H9 (cell line): ENCODE results near the gene WDR27. TPM values are rescaled to one million over a fixed set of nuclear protein-coding genes. Genes with fewer than 3 reads are reported as not detected.

Experiments used
- DNase-seq: peaks from one replicate; pipeline ENCODE4 v3.0.0-alpha.2; 2017
- H2AFZ ChIP-seq: one replicate; pipeline ENCODE4 v1.6.1; 2013; ENCODE audit warnings: mild to moderate bottlenecking, low read length, control low read depth, moderate library complexity
- H2AK5ac ChIP-seq: 2 replicates; pipeline ENCODE4 v1.6.1; 2013; ENCODE audit warnings: low read length, control low read depth, mixed read lengths; ENCODE audit not compliant: insufficient read length
- H2BK120ac ChIP-seq: one replicate; pipeline ENCODE4 v1.6.1; 2013; ENCODE audit warnings: low read depth, mild to moderate bottlenecking, low read length, control low read depth, inconsistent platforms; ENCODE audit not compliant: poor library complexity, severe bottlenecking
- H2BK12ac ChIP-seq: 2 replicates; pipeline ENCODE4 v1.6.1; 2013; ENCODE audit warnings: low read length, control low read depth, mixed read lengths, low read depth; ENCODE audit not compliant: insufficient read length
- H2BK15ac ChIP-seq: 2 replicates; pipeline ENCODE4 v1.6.1; 2013; ENCODE audit warnings: low read depth, low read length, control low read depth
- H2BK20ac ChIP-seq: one replicate; pipeline ENCODE4 v1.6.1; 2013; ENCODE audit warnings: low read depth, mild to moderate bottlenecking, low read length, control low read depth, inconsistent platforms; ENCODE audit not compliant: poor library complexity, severe bottlenecking
- H2BK5ac ChIP-seq: 2 replicates; pipeline ENCODE4 v1.6.1; 2013; ENCODE audit warnings: low read length, control low read depth, mixed read lengths; ENCODE audit not compliant: insufficient read length
- H3K14ac ChIP-seq: 2 replicates; pipeline ENCODE4 v1.6.1; 2013; ENCODE audit warnings: low read length, control low read depth; ENCODE audit not compliant: insufficient read depth
- H3K18ac ChIP-seq: 2 replicates; pipeline ENCODE4 v1.6.1; 2013; ENCODE audit warnings: low read depth, mild to moderate bottlenecking, mixed read lengths, low read length, control low read depth; ENCODE audit not compliant: insufficient read length
- H3K23ac ChIP-seq: 2 replicates; pipeline ENCODE4 v1.6.1; 2013; ENCODE audit warnings: low read length, control low read depth, mixed read lengths, low read depth; ENCODE audit not compliant: insufficient read length
- H3K23me2 ChIP-seq: 2 replicates; pipeline ENCODE4 v1.6.1; 2013; ENCODE audit warnings: low read depth, mild to moderate bottlenecking, mixed read lengths, low read length, control low read depth; ENCODE audit not compliant: insufficient read length, poor library complexity, severe bottlenecking
- H3K27ac ChIP-seq: 2 replicates; pipeline ENCODE4 v1.5.1; 2013; ENCODE audit warnings: low read length, control low read depth, mixed read lengths, low read depth; ENCODE audit not compliant: insufficient read length
- H3K27me3 ChIP-seq: 2 replicates; pipeline ENCODE4 v1.6.1; 2013; ENCODE audit warnings: low read length, control low read depth, inconsistent platforms; ENCODE audit not compliant: insufficient read depth
- H3K4ac ChIP-seq: 2 replicates; pipeline ENCODE4 v1.6.1; 2013; ENCODE audit warnings: low read depth, mild to moderate bottlenecking, control low read depth, inconsistent platforms, low read length, moderate library complexity
- H3K4me1 ChIP-seq: 2 replicates; pipeline ENCODE4 v1.6.1; 2013; ENCODE audit warnings: low read length, control low read depth, inconsistent platforms; ENCODE audit not compliant: insufficient read depth
- H3K4me2 ChIP-seq: 2 replicates; pipeline ENCODE4 v1.6.1; 2013; ENCODE audit warnings: low read length, control low read depth, mixed read lengths; ENCODE audit not compliant: insufficient read length, insufficient read depth
- H3K56ac ChIP-seq: 2 replicates; pipeline ENCODE4 v1.6.1; 2013; ENCODE audit warnings: low read depth, mild to moderate bottlenecking, mixed read lengths, low read length, control low read depth; ENCODE audit not compliant: insufficient read length
- H3K79me1 ChIP-seq: 2 replicates; pipeline ENCODE4 v1.6.1; 2013; ENCODE audit warnings: low read depth, mild to moderate bottlenecking, moderate library complexity, low read length, control low read depth, inconsistent platforms; ENCODE audit not compliant: insufficient read depth, poor library complexity, severe bottlenecking
- H3K79me2 ChIP-seq: 2 replicates; pipeline ENCODE4 v1.6.1; 2013; ENCODE audit warnings: low read length, control low read depth, inconsistent platforms; ENCODE audit not compliant: insufficient read depth
- H3K9ac ChIP-seq: 2 replicates; pipeline ENCODE4 v1.6.1; 2013; ENCODE audit warnings: low read length, control low read depth, mixed read lengths; ENCODE audit not compliant: insufficient read length; ENCODE audit errors: extremely low read depth
- H3K9me3 ChIP-seq: one replicate; pipeline ENCODE4 v1.6.1; 2013; ENCODE audit warnings: low read depth, low read length, inconsistent platforms; ENCODE audit not compliant: control insufficient read depth
- H3T11ph ChIP-seq: one replicate; pipeline ENCODE4 v1.6.1; 2013; ENCODE audit warnings: mild to moderate bottlenecking, low read length, control low read depth, inconsistent platforms
- H4K20me1 ChIP-seq: one replicate; pipeline ENCODE4 v1.6.1; 2013; ENCODE audit not compliant: control insufficient read depth, insufficient read length, insufficient read depth
- H4K5ac ChIP-seq: 2 replicates; pipeline ENCODE4 v1.6.1; 2013; ENCODE audit warnings: low read depth, mild to moderate bottlenecking, mixed read lengths, low read length, control low read depth; ENCODE audit not compliant: insufficient read length
- H4K8ac ChIP-seq: replicated peaks from 2 replicates; pipeline ENCODE4 v1.6.1; 2013; ENCODE audit warnings: low read length, control low read depth, mixed read lengths, low read depth; ENCODE audit not compliant: insufficient read length
- H4K91ac ChIP-seq: 2 replicates; pipeline ENCODE4 v1.6.1; 2013; ENCODE audit warnings: low read depth, mild to moderate bottlenecking, moderate library complexity, mixed read lengths, low read length, control low read depth; ENCODE audit not compliant: insufficient read length
- H3K27ac Mint-ChIP-seq, 3 experiments: 2 replicates in 2 of 3; 3 replicates in 1 of 3; pipeline ENCODE4 v1.8.0; 2020 to 2021; ENCODE audit warnings: mixed read lengths in 3 of 3, mild to moderate bottlenecking in 1 of 3, moderate library complexity in 1 of 3
- H3K27me3 Mint-ChIP-seq: 2 replicates; pipeline ENCODE4 v1.8.0; 2021; ENCODE audit warnings: low read depth, mild to moderate bottlenecking, moderate library complexity, mixed read lengths
- H3K36me3 Mint-ChIP-seq, 3 experiments: 2 replicates in 2 of 3; 3 replicates in 1 of 3; pipeline ENCODE4 v1.8.0; 2020 to 2021; ENCODE audit warnings: low read depth in 3 of 3, mixed read lengths in 3 of 3; ENCODE audit not compliant: insufficient read depth in 1 of 3
- H3K4me1 Mint-ChIP-seq, 2 experiments: 2 replicates each; pipeline ENCODE4 v1.8.0; 2020; ENCODE audit warnings: mixed read lengths in 2 of 2
- H3K4me3 Mint-ChIP-seq, 2 experiments: 2 replicates in 1 of 2; 3 replicates in 1 of 2; pipeline ENCODE4 v1.8.0; 2020 to 2021; ENCODE audit warnings: mild to moderate bottlenecking in 2 of 2, mixed read lengths in 2 of 2, moderate library complexity in 1 of 2
- H3K9me3 Mint-ChIP-seq, 2 experiments: 2 replicates in 1 of 2; 3 replicates in 1 of 2; pipeline ENCODE4 v1.8.0; 2020; ENCODE audit warnings: mild to moderate bottlenecking in 2 of 2, mixed read lengths in 2 of 2, moderate library complexity in 1 of 2
- WGBS: extraction: QIAGEN DNeasy Blood & Tissue Kit; methylation state at CpG from one replicate; pipeline ENCODE4 v1.1.7; 2013; ENCODE audit warnings: missing lambda C conversion rate, low lambda C conversion rate, mixed read lengths; ENCODE audit not compliant: insufficient read length; ENCODE audit errors: extremely low coverage; 5-methylcytosine and 5-hydroxymethylcytosine counted together
- total RNA-seq: library from RNA; stranded (reverse); gene quantifications from 2 replicates; pipeline ENCODE4 v1.2.1, GENCODE V29; 2021
- TF ChIP-seq, protein P1 (sequence below): fragments of 200-600 bp; sonication (generic); conservative IDR thresholded peaks from 3 replicates; pipeline ENCODE4 v1.8.0; 2021; ENCODE audit warnings: antibody characterized with exemption, mild to moderate bottlenecking

The WDR27 gene
- total RNA-seq, 1 experiment from 2014 or later = 48.7 TPM

DNA sequence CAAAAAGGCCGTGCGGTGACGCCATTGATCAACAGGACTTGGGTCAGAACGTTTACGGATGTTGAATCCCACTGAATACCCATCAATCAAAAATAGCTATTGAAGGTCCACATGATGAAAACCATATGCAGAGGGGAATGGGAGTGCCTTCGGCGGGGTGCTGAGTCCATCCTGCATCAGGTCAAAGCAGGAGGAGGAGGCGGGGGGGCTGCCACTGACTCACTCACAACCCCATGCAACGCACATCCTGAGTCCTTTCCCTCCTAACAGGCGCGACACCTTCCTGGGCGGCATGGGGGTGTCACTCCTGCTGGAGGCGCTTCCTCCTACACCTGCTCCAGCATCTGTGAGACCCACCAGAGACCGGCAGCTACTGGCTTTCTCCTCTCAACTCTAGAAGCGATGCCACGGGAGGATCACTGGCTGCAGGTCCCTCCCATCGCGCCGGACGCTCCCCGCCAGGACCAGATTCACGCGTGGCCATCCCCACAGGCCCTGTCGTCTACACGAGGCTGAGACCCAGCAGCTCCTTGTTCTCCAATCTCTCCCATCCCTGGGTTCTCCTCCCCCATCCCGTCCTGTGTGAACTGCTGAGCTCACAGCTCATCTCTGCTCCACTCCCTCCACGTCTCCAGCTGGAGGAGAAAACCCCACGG lies 277.6 kb downstream of the WDR27 start:
- Histone ChIP-seq H2BK12ac (no peak overlapping the region), H4K8ac (no peak overlapping the region), H3K4me2 (no peak overlapping the region), H3K4ac (no peak overlapping the region), H2BK5ac (no peak overlapping the region), H3K23ac (no peak overlapping the region), H3K27ac (no peak overlapping the region), H3K9ac (no peak overlapping the region), H4K91ac (no peak overlapping the region), H3K56ac (no peak overlapping the region), H2BK20ac (no peak overlapping the region), H3K27me3 (no peaks in the 10 kb centered on the region), H2BK120ac (no peak overlapping the region), H3T11ph (no peak overlapping the region), H3K18ac (no peak overlapping the region), H3K79me2 (no peaks in the 10 kb centered on the region), H3K4me1 (no peaks in the 10 kb centered on the region), H3K23me2 (no peaks in the 10 kb centered on the region), H3K14ac (no peak overlapping the region; the same call in 1 of the 2 replicates), H3K79me1 (no peaks in the 10 kb centered on the region), H4K20me1 (no peaks in the 10 kb centered on the region), H4K5ac (no peak overlapping the region), H2BK15ac (no peak overlapping the region), H2AFZ (no peak overlapping the region), H2AK5ac (no peak overlapping the region), H3K9me3 (no peaks in the 10 kb centered on the region)
- DNase-seq = no peak
- WGBS = no CpG with 5 or more reads among the region's 28 CpGs
- no peak overlapping the region for H3K4me3 Mint-ChIP-seq
- H3K27ac Mint-ChIP-seq = peak overlapping the region in 1 of 3 experiments; percentile 80; a peak in 2 of 7 replicates
- TF ChIP-seq, protein P1, sequence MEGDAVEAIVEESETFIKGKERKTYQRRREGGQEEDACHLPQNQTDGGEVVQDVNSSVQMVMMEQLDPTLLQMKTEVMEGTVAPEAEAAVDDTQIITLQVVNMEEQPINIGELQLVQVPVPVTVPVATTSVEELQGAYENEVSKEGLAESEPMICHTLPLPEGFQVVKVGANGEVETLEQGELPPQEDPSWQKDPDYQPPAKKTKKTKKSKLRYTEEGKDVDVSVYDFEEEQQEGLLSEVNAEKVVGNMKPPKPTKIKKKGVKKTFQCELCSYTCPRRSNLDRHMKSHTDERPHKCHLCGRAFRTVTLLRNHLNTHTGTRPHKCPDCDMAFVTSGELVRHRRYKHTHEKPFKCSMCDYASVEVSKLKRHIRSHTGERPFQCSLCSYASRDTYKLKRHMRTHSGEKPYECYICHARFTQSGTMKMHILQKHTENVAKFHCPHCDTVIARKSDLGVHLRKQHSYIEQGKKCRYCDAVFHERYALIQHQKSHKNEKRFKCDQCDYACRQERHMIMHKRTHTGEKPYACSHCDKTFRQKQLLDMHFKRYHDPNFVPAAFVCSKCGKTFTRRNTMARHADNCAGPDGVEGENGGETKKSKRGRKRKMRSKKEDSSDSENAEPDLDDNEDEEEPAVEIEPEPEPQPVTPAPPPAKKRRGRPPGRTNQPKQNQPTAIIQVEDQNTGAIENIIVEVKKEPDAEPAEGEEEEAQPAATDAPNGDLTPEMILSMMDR = no peak
- H3K36me3 Mint-ChIP-seq = peaks cover 10 to 31% (median 16%) of the 10 kb centered on the region in 3 experiments
- peaks cover 18 to 19% of the 10 kb centered on the region in 2 experiments for H3K9me3 Mint-ChIP-seq
- peaks cover 31% of the 10 kb centered on the region in 2 experiments for H3K4me1 Mint-ChIP-seq
- H3K27me3 Mint-ChIP-seq = peaks cover 28% of the 10 kb centered on the region
